Natural killer cell (primary cell): ENCODE results near the gene INPP4B. TPM values are rescaled to one million over a fixed set of nuclear protein-coding genes. Genes with fewer than 3 reads are reported as not detected.
"Not testable (repeated sequence)": the region's sequence is repeated elsewhere in the genome, so short reads cannot be mapped to it uniquely, and the experiment has no call there.

Source experiments
- ATAC-seq, 3 donors: fragments of 150-1000 bp in 2 of 3; fragments of 200-7000 bp in 1 of 3; cut with Tn5 transposase; 1 replicate in 1 of 3; 2 replicates in 2 of 3; pipeline ENCODE4 v1.10.0; 2021; ENCODE audit warnings: mild to moderate bottlenecking in 2 of 3, moderate library complexity in 2 of 3
- DNase-seq, 2 donors: peaks; one replicate each; pipeline versions ENCODE4 v3.0.0 to v3.0.0-alpha.2; 2013 to 2021; ENCODE audit warnings: mixed read lengths in 1 of 2
- H3K27ac ChIP-seq: one replicate; pipeline ENCODE4 v1.5.1; 2013; ENCODE audit warnings: mild to moderate bottlenecking, low read length
- H3K27me3 ChIP-seq: one replicate; pipeline ENCODE4 v1.6.1; 2013; ENCODE audit warnings: low read length; ENCODE audit not compliant: control insufficient read depth, insufficient read depth
- H3K36me3 ChIP-seq: one replicate; pipeline ENCODE4 v1.6.1; 2013; ENCODE audit warnings: low read length; ENCODE audit not compliant: control insufficient read depth, insufficient read depth
- H3K4me1 ChIP-seq: one replicate; pipeline ENCODE4 v1.6.1; 2013; ENCODE audit warnings: low read length; ENCODE audit not compliant: control insufficient read depth, insufficient read depth
- H3K4me3 ChIP-seq: one replicate; pipeline ENCODE4 v1.5.1; 2013; ENCODE audit warnings: low read length
- H3K9me3 ChIP-seq: one replicate; pipeline ENCODE4 v1.6.1; 2013; ENCODE audit warnings: low read length; ENCODE audit not compliant: control insufficient read depth, insufficient read depth
- H3K27ac Mint-ChIP-seq, 2 donors: one replicate each; pipeline ENCODE4 v1.8.0; 2022; ENCODE audit warnings: mild to moderate bottlenecking in 2 of 2, mixed read lengths in 2 of 2, moderate library complexity in 1 of 2
- H3K27me3 Mint-ChIP-seq, 2 donors: one replicate each; pipeline ENCODE4 v1.8.0; 2022; ENCODE audit warnings: low read depth in 2 of 2, mixed read lengths in 2 of 2
- H3K36me3 Mint-ChIP-seq: one replicate; pipeline ENCODE4 v1.8.0; 2022; ENCODE audit warnings: mixed read lengths
- H3K4me1 Mint-ChIP-seq, 2 donors: one replicate each; pipeline ENCODE4 v1.8.0; 2022; ENCODE audit warnings: mixed read lengths in 2 of 2
- H3K4me3 Mint-ChIP-seq: one replicate; pipeline ENCODE4 v1.8.0; 2022; ENCODE audit warnings: mild to moderate bottlenecking, moderate library complexity, mixed read lengths
- H3K9me3 Mint-ChIP-seq, 2 donors: one replicate each; pipeline ENCODE4 v1.8.0; 2022; ENCODE audit warnings: mixed read lengths in 2 of 2
- WGBS: methylation state at CpG from one replicate; pipeline ENCODE4 v1.1.7; 2013; ENCODE audit warnings: missing lambda C conversion rate; ENCODE audit not compliant: insufficient coverage; 5-methylcytosine and 5-hydroxymethylcytosine counted together
- intact Hi-C: fragments of 100-400 bp; cut with micrococcal nuclease; formaldehyde crosslinking; loops from one replicate; pipeline ENCODE4 v1.14.2; 2022
- total RNA-seq, 4 donors: library from RNA; stranded (reverse); fragments of 120-200 nt in 1 of 4; gene quantifications; one replicate each; pipeline versions ENCODE4 v1.2.3 to v1.2.4, GENCODE V29; 2013 to 2022
- TF ChIP-seq, protein P1 (sequence below): fragments of 200-600 bp; IDR thresholded peaks from one replicate; pipeline ENCODE4 v1.8.0; 2022; ENCODE audit warnings: antibody characterized with exemption

The INPP4B gene
- total RNA-seq, 3 donors from 2014 or later (not counting 1 experiment from before 2014, with no cell fraction given) = 2.4 to 6.2 (median 4.5) TPM

DNA sequence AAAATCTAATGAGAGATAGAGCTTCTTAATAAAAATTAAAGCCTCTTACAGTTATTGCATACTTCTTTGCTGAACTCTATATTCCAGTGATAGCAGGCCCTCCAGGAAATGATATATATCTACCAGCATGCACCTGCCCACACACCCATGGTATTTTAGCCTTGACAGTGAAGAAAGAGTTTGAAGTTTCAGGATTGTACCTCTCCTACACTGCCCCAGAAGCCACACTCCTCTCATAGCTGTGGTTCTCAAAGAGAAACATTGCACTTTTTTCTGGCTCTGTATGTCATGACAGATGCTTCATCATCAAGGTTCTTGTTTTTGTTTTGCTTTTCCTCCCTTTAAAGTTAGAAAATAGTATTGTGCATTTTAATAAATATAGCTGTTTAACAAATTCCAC lies 34.0 kb downstream of the INPP4B start:
- no peak for ATAC-seq
- H3K4me3 Mint-ChIP-seq = no peak overlapping the region
- no peaks in the 10 kb centered on the region for H3K36me3 Mint-ChIP-seq
- no peaks in the 10 kb centered on the region for H3K27me3 Mint-ChIP-seq
- no peaks in the 10 kb centered on the region for H3K4me1 Mint-ChIP-seq
- H3K27ac Mint-ChIP-seq = no peak overlapping the region
- no peaks in the 10 kb centered on the region for H3K4me1 ChIP-seq
- intact Hi-C loops = no loop called here
- H3K4me3 ChIP-seq = no peak overlapping the region
- no peak for DNase-seq
- no peak overlapping the region for H3K27ac ChIP-seq
- TF ChIP-seq, protein P1, sequence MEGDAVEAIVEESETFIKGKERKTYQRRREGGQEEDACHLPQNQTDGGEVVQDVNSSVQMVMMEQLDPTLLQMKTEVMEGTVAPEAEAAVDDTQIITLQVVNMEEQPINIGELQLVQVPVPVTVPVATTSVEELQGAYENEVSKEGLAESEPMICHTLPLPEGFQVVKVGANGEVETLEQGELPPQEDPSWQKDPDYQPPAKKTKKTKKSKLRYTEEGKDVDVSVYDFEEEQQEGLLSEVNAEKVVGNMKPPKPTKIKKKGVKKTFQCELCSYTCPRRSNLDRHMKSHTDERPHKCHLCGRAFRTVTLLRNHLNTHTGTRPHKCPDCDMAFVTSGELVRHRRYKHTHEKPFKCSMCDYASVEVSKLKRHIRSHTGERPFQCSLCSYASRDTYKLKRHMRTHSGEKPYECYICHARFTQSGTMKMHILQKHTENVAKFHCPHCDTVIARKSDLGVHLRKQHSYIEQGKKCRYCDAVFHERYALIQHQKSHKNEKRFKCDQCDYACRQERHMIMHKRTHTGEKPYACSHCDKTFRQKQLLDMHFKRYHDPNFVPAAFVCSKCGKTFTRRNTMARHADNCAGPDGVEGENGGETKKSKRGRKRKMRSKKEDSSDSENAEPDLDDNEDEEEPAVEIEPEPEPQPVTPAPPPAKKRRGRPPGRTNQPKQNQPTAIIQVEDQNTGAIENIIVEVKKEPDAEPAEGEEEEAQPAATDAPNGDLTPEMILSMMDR = no peak
- H3K9me3 ChIP-seq = no peaks in the 10 kb centered on the region
- H3K36me3 ChIP-seq = no peaks in the 10 kb centered on the region
- H3K9me3 Mint-ChIP-seq = peaks cover 0 to 2% of the 10 kb centered on the region in 2 donors
- no peaks in the 10 kb centered on the region for H3K27me3 ChIP-seq

DNA sequence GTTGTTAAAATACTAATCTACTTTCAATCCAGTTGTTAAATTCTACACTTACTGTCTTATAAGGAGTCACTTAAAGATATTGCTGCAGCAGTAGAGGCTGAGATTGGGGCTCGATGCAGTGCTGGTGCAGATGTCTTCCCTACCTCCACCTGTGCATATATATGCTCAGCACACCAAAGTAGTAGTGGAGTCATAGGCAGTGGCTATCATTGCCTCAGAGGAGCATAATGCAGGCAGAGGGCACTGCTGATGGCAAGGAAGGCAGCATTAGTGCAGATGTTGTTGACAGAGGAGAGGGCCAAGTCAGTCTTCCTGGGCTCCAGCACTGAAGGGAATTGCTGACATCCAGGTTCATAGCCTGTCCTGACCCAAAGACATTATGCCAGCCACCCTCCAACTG lies 35.1 kb downstream of the INPP4B start:
- no peak overlapping the region for H3K4me3 Mint-ChIP-seq
- no peaks in the 10 kb centered on the region for H3K36me3 ChIP-seq
- intact Hi-C loops = no loop called here
- no peaks in the 10 kb centered on the region for H3K4me1 ChIP-seq
- no peak overlapping the region for H3K4me3 ChIP-seq
- no peaks in the 10 kb centered on the region for H3K36me3 Mint-ChIP-seq
- no peaks in the 10 kb centered on the region for H3K4me1 Mint-ChIP-seq
- no peak for ATAC-seq
- no peak overlapping the region for H3K27ac ChIP-seq
- H3K9me3 ChIP-seq = no peaks in the 10 kb centered on the region
- H3K27me3 ChIP-seq = no peaks in the 10 kb centered on the region
- no CpG with 5 or more reads among the region's 1 CpG for WGBS
- no peak overlapping the region for H3K27ac Mint-ChIP-seq
- H3K9me3 Mint-ChIP-seq = peaks cover 0 to 2% of the 10 kb centered on the region in 2 donors
- no peaks in the 10 kb centered on the region for H3K27me3 Mint-ChIP-seq
- no peak for DNase-seq
- TF ChIP-seq, protein P1 = no peak

DNA sequence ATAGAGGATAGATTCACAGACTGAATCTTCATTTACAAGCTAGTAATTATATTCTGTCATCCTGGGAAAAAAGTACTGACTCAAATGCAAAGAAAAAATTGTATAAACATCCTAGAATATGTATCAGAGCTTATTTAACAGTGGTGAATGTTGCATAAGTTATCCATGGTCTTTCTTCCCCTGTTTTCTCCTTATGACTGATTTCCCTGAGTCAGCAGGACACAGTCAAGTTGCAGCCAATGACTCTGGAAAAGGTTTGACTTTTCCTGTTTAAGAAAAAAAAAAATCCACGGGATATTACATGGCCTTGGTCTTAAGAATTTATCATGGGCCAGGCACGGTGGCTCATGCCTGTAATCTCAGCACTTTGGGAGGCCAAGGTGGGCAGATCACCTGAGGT lies 36.5 kb downstream of the INPP4B start:
- Mint-ChIP-seq H3K36me3 (no peaks in the 10 kb centered on the region), H3K27ac (no peak overlapping the region), H3K4me3 (no peak overlapping the region), H3K27me3 (no peaks in the 10 kb centered on the region), H3K9me3 (peaks cover under 1 to 2% of the 10 kb centered on the region in 2 donors), H3K4me1 (no peaks in the 10 kb centered on the region)
- no peaks in the 10 kb centered on the region for H3K4me1 ChIP-seq
- H3K4me3 ChIP-seq = no peak overlapping the region
- ATAC-seq (no peak), DNase-seq (no peak)
- no peaks in the 10 kb centered on the region for H3K9me3 ChIP-seq
- TF ChIP-seq, protein P1 = no peak
- no peak overlapping the region for H3K27ac ChIP-seq
- intact Hi-C loops = no loop called here
- no peaks in the 10 kb centered on the region for H3K27me3 ChIP-seq
- no peaks in the 10 kb centered on the region for H3K36me3 ChIP-seq
- WGBS = 86% methylated on average over 2 of the region's 2 CpGs

DNA sequence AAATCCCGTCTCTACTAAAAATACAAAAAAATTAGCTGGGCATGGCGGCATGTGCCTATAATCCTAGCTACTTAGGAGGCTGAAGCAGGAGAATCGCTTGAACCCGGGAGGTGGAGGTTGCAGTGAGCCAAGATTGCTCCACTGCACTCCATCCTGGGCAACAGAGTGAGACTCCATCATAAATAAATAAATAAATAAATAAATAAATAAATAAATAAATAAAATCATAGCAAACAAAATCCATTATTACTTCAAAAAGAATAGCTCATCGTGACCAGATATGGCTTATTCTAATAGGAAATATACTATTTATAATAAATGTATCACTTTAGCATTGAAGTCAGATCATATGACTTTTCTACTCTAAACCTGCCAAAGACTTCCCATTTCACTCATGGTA lies 42.2 kb downstream of the INPP4B start:
- intact Hi-C loops, H3K36me3 Mint-ChIP-seq, H3K27me3 Mint-ChIP-seq, H3K27ac Mint-ChIP-seq, H3K4me3 Mint-ChIP-seq, H3K27me3 ChIP-seq, ATAC-seq, H3K27ac ChIP-seq, H3K36me3 ChIP-seq, H3K4me1 Mint-ChIP-seq, H3K9me3 ChIP-seq, H3K4me1 ChIP-seq, H3K4me3 ChIP-seq, H3K9me3 Mint-ChIP-seq, DNase-seq: not testable (repeated sequence)
- 95% methylated on average over 4 of the region's 5 CpGs for WGBS
